Parathyroid adenoma (tissue), 2 donors: ENCODE data around the gene MYF5.

Experiments
- H2AFZ ChIP-seq: fragments of 300-600 bp; sonication (generic); one replicate; pipeline ENCODE4 v1.7.0; 2017; ENCODE audit warnings: antibody characterized with exemption, mild to moderate bottlenecking
- H3K27ac ChIP-seq: fragments of 300-600 bp; sonication (generic); one replicate; pipeline ENCODE4 v1.7.0; 2017
- H3K27me3 ChIP-seq: fragments of 300-600 bp; sonication (generic); one replicate; pipeline ENCODE4 v1.7.0; 2017; ENCODE audit warnings: low read length; ENCODE audit not compliant: control insufficient read depth, insufficient read depth
- H3K36me3 ChIP-seq: fragments of 300-600 bp; sonication (generic); one replicate; pipeline ENCODE4 v1.7.0; 2017; ENCODE audit warnings: low read length; ENCODE audit not compliant: control insufficient read depth, insufficient read depth
- H3K4me1 ChIP-seq: fragments of 300-600 bp; sonication (generic); one replicate; pipeline ENCODE4 v1.7.0; 2017; ENCODE audit warnings: control low read depth
- H3K4me2 ChIP-seq: fragments of 300-600 bp; sonication (generic); one replicate; pipeline ENCODE4 v1.7.0; 2017; ENCODE audit warnings: low read length
- H3K4me3 ChIP-seq: fragments of 300-600 bp; sonication (generic); one replicate; pipeline ENCODE4 v1.7.0; 2017; ENCODE audit warnings: low read depth, low read length
- H3K79me2 ChIP-seq: fragments of 300-600 bp; sonication (generic); one replicate; pipeline ENCODE4 v1.7.0; 2017; ENCODE audit warnings: control low read depth
- H3K9ac ChIP-seq: fragments of 300-600 bp; sonication (generic); one replicate; pipeline ENCODE4 v1.7.0; 2017; ENCODE audit warnings: mild to moderate bottlenecking
- H3K9me3 ChIP-seq: fragments of 300-600 bp; sonication (generic); one replicate; pipeline ENCODE4 v1.7.0; 2017; ENCODE audit warnings: low read length; ENCODE audit not compliant: control insufficient read depth
- TF ChIP-seq, protein P1 (sequence below): fragments of 300-600 bp; sonication (generic); IDR thresholded peaks from one replicate; pipeline ENCODE4 v1.7.0; 2017; ENCODE audit warnings: antibody characterized with exemption, mild to moderate bottlenecking
- donor health status: primary hyperparathyroidism.

The MYF5 gene

DNA sequence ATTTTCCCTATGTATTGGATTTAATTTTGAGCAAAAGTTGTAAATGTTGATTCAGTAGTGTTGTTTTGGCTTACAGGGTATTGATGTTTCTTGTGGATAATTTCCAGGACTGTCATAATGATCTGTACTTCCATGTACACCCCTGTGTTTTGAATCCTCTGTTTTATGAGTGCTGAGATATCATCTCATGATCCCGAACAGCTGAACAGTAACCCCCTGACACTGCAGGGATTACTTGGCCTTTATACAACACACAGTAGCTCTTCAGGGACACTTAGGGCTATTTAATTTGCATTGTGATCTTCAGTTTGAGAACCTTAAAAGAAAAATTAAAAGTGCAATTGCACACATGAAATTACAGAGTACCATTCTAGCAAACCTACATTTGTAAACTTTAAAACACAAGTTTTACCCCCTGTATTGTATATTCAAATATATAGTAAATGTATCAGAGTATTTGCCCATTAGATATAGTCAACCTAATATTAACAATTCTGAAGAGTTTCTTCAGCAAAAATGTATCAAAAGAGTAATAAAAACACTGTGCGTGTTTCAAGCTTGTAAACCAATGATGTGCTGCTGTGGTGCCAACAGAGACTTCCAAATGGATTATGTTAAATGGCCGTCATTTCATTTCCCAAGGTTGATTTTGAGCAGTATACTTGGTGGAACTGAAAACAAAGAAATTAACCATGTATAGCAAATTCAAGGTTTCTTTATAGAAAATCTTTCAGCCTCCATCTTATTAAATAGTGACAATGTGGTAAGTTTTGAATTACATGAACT, 37.2 kb upstream of the MYF5 start:
- no peaks in the 10 kb centered on the region for H3K79me2 ChIP-seq
- H3K4me2 ChIP-seq: no peak overlapping the region
- no peak overlapping the region for H3K4me3 ChIP-seq
- TF ChIP-seq, protein P1, sequence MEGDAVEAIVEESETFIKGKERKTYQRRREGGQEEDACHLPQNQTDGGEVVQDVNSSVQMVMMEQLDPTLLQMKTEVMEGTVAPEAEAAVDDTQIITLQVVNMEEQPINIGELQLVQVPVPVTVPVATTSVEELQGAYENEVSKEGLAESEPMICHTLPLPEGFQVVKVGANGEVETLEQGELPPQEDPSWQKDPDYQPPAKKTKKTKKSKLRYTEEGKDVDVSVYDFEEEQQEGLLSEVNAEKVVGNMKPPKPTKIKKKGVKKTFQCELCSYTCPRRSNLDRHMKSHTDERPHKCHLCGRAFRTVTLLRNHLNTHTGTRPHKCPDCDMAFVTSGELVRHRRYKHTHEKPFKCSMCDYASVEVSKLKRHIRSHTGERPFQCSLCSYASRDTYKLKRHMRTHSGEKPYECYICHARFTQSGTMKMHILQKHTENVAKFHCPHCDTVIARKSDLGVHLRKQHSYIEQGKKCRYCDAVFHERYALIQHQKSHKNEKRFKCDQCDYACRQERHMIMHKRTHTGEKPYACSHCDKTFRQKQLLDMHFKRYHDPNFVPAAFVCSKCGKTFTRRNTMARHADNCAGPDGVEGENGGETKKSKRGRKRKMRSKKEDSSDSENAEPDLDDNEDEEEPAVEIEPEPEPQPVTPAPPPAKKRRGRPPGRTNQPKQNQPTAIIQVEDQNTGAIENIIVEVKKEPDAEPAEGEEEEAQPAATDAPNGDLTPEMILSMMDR: no peak
- H3K27ac ChIP-seq: no peak overlapping the region
- H3K9me3 ChIP-seq: no peaks in the 10 kb centered on the region
- no peaks in the 10 kb centered on the region for H3K4me1 ChIP-seq
- no peak overlapping the region for H3K9ac ChIP-seq
- H2AFZ ChIP-seq: no peak overlapping the region
- no peaks in the 10 kb centered on the region for H3K27me3 ChIP-seq
- no peaks in the 10 kb centered on the region for H3K36me3 ChIP-seq

DNA sequence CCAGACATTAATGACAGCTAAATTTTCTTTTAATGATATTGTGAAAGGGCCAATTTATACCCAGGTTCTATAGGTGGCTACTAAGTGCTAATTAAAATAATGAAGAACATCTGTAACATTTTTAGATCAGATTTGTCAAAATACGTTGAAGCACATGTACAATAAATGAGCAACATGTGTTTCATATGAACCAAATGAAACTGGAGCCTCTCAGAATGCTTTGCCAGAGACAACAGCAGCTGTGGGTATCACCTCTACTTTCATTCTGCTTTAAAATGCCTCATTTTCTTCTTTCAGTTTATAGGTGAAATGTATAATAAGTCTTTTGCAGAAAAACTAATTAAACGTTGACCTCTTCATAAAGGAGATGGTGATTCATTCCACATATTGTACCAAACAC, 35.4 kb upstream of the MYF5 start:
- H3K27ac ChIP-seq: no peak overlapping the region

DNA sequence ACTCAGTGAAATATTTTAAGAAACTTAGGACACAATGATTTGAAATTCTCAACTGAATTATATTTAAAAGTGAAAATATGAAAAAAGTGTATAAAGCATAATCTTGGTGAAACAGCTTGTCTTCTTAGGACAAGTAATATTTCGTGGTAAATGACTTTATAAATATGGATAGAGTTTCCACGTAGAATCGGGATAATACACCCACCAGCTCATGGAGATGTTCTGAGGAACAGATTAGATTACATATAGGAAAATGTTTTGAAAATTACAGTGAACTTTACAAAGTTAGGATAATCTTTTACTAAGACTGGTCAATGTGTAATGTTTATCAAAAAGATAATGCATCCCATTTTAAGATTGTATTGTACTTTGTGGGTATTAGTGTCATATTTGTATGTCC, 34.9 kb upstream of the MYF5 start:
- Histone ChIP-seq H3K9me3 (no peaks in the 10 kb centered on the region), H3K36me3 (no peaks in the 10 kb centered on the region), H3K4me3 (no peak overlapping the region), H2AFZ (no peak overlapping the region), H3K4me2 (no peak overlapping the region), H3K27ac (no peak overlapping the region), H3K79me2 (no peaks in the 10 kb centered on the region), H3K27me3 (no peaks in the 10 kb centered on the region), H3K9ac (no peak overlapping the region), H3K4me1 (no peaks in the 10 kb centered on the region)
- TF ChIP-seq, protein P1: no peak

More for the DNA sequence above, 35.4 kb upstream of the MYF5 start:
- Histone ChIP-seq H3K4me3 (no peak overlapping the region), H2AFZ (no peak overlapping the region), H3K9ac (no peak overlapping the region), H3K4me2 (no peak overlapping the region), H3K27me3 (no peaks in the 10 kb centered on the region), H3K79me2 (no peaks in the 10 kb centered on the region), H3K9me3 (no peaks in the 10 kb centered on the region), H3K36me3 (no peaks in the 10 kb centered on the region), H3K4me1 (no peaks in the 10 kb centered on the region)
- TF ChIP-seq, protein P1: no peak

DNA sequence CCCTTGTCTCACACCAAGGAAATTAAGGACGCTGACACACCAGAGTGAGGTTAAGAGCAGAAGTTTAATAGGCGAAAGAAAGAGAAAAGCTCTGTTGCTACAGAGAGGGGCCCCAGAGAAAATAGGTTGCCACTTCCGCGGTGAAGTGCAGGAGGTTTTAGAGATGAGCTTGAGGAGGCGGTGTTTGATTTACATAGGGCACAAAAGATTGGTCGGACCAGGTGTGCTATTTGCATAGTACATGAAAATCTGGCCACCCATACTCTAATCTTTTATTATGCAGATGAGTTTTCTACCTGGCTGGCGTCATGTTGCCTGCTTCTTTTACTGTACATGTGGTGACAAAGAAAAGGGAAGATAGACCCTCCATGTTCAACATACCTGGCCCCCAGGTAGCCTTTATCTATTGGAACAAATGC, 32.6 kb upstream of the MYF5 start:
- Histone ChIP-seq H2AFZ (no peak overlapping the region), H3K4me3 (no peak overlapping the region), H3K27ac (no peak overlapping the region), H3K4me1 (no peaks in the 10 kb centered on the region), H3K4me2 (no peak overlapping the region), H3K27me3 (no peaks in the 10 kb centered on the region), H3K9me3 (no peaks in the 10 kb centered on the region), H3K36me3 (no peaks in the 10 kb centered on the region), H3K9ac (no peak overlapping the region), H3K79me2 (no peaks in the 10 kb centered on the region)
- TF ChIP-seq, protein P1: no peak

DNA sequence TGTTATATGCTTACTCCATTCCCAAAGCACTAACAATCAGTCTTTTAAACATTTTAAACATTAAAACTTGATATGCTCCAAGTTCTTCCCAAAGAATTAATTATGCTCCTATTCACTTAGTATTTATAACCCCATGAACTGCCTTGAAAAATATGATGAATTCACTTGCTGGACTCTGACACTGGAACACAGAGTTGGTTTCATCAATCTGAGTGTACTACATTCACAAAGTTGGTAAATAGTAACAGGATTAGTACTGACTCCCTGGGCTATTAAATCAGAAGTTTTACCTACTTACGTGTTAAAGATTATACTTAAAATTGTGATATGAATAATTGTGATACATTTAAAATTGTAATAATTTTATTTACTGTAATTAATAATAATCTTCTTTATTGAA, 26.6 kb upstream of the MYF5 start:
- Histone ChIP-seq H3K79me2 (no peaks in the 10 kb centered on the region), H3K4me1 (no peaks in the 10 kb centered on the region), H3K4me2 (no peak overlapping the region), H2AFZ (no peak overlapping the region), H3K27ac (no peak overlapping the region), H3K9me3 (no peaks in the 10 kb centered on the region), H3K36me3 (no peaks in the 10 kb centered on the region), H3K4me3 (no peak overlapping the region), H3K27me3 (no peaks in the 10 kb centered on the region), H3K9ac (no peak overlapping the region)
- TF ChIP-seq, protein P1: no peak
